Body of pancreas (tissue), 4 donors: ENCODE data around the gene SUSD5.

Experiments used
- POLR2A ChIP-seq, 3 donors: fragments of 450-650 bp; IDR thresholded peaks; one replicate each; pipeline ENCODE4 v1.6.1; 2016; ENCODE audit warnings: antibody characterized with exemption in 3 of 3, mild to moderate bottlenecking in 2 of 3
- TF ChIP-seq, protein P1 (sequence below), 7 experiments: fragments of 450-650 bp in 4 of 7; fragments of 200-600 bp in 3 of 7; sonication (generic) in 3 of 7; IDR thresholded peaks; one replicate each; pipeline ENCODE4 v1.5.1; 2016 to 2019; ENCODE audit warnings: antibody characterized with exemption in 7 of 7

- TF ChIP-seq, protein P1, sequence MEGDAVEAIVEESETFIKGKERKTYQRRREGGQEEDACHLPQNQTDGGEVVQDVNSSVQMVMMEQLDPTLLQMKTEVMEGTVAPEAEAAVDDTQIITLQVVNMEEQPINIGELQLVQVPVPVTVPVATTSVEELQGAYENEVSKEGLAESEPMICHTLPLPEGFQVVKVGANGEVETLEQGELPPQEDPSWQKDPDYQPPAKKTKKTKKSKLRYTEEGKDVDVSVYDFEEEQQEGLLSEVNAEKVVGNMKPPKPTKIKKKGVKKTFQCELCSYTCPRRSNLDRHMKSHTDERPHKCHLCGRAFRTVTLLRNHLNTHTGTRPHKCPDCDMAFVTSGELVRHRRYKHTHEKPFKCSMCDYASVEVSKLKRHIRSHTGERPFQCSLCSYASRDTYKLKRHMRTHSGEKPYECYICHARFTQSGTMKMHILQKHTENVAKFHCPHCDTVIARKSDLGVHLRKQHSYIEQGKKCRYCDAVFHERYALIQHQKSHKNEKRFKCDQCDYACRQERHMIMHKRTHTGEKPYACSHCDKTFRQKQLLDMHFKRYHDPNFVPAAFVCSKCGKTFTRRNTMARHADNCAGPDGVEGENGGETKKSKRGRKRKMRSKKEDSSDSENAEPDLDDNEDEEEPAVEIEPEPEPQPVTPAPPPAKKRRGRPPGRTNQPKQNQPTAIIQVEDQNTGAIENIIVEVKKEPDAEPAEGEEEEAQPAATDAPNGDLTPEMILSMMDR (IDR thresholded peaks at IDR 0.05): peak in 4 of 7 experiments; percentile 25 to 49 (median 43)
- TF ChIP-seq POLR2A (IDR thresholded peaks at IDR 0.05): no peak
Observed at GRCh38 chr3:33146791-33147445, 71.7 kb downstream of the SUSD5 start.
